Measurements from ENCODE around the gene GTPBP4. TPM values are rescaled to one million over a fixed set of nuclear protein-coding genes. Genes with fewer than 3 reads are reported as not detected.

Gene GTPBP4
- total and polyA plus RNA-seq, 9 of the 15 experiments (the other 6 are each of a cell fraction or from before 2014, with no cell fraction given): 79.0 to 155 (median 128) TPM

GRCh38 chr10:972763-973162 is 15.5 kb upstream of the GTPBP4 start:
- H4K20me1 ChIP-seq (replicated peaks; ENCODE audit: control insufficient read depth, insufficient read depth, low read length): no peaks in the 10 kb centered on the region; the same call in 1 of the 2 replicates
- CTCF ChIA-PET (ENCODE audit: low intra/inter-chr PET ratio): no interaction called here
- H3K9me1 ChIP-seq (ENCODE audit: control insufficient read depth, insufficient read depth, low read length): no peaks in the 10 kb centered on the region
- peaks cover 29 to 32% of the 10 kb centered on the region in 2 experiments for H3K27me3 ChIP-seq (ENCODE audit: control insufficient read depth in 2 of 2, insufficient read depth in 2 of 2, low read length in 2 of 2)
- DNase-seq (ENCODE audit: extremely low read depth in 1 of 4, low spot score in 3 of 4): no peak
- no peaks in the 10 kb centered on the region for H3K79me2 ChIP-seq (ENCODE audit: control insufficient read depth, insufficient read depth, low read length)
- no peak overlapping the region for H3K4me3 ChIP-seq
- intact Hi-C loops (cut with micrococcal nuclease) (no loop called here), in situ Hi-C loops (cut with MboI) (no loop called here)
- H3K9ac ChIP-seq (ENCODE audit: insufficient read depth in 1 of 2, low read depth in 2 of 2, low read length in 2 of 2): no peak overlapping the region
- WGBS (ENCODE audit: insufficient coverage, low coverage, missing lambda C conversion rate): 23% methylated on average over 7 of the region's 8 CpGs
- H3K4me2 ChIP-seq (ENCODE audit: insufficient read depth, low read length): no peak overlapping the region
- H2AFZ ChIP-seq (ENCODE audit: low read depth, low read length): no peak overlapping the region
- H3K9me3 ChIP-seq (replicated peaks; ENCODE audit: control insufficient read depth, insufficient read depth, low read depth, low read length): peaks cover 7% of the 10 kb centered on the region
- ATAC-seq: no peak
- 0 out of 5 replicates have a peak, but pooled peaks cover 0 to 3% of the 10 kb centered on the region in 2 experiments for H3K4me1 ChIP-seq (replicated peaks in 1 of 2; ENCODE audit: control insufficient read depth in 2 of 2, insufficient read depth in 2 of 2, low read length in 2 of 2)
- no peaks in the 10 kb centered on the region for H3K36me3 ChIP-seq (ENCODE audit: control insufficient read depth, insufficient read depth, low read length)
- FAIRE-seq: no peak
- no TSS peak for BruUV-seq (replicated peaks)
- TF ChIP-seq ZNF766 (CRISPR knock-in tag; conservative IDR thresholded peaks at IDR 0.05) (no peak), ZNF174 (CRISPR knock-in tag; IDR thresholded peaks at IDR 0.05) (no peak), KLF10 (CRISPR knock-in tag; IDR thresholded peaks at IDR 0.05) (no peak), SIN3A (IDR thresholded peaks at IDR 0.05; ENCODE audit: borderline replicate concordance in 2 of 2, control insufficient read depth in 1 of 2, low read depth in 2 of 2, low read length in 2 of 2) (no peak), MAZ (CRISPR knock-in tag; conservative IDR thresholded peaks at IDR 0.05 in 1 of 2, IDR thresholded peaks at IDR 0.05 in 1 of 2) (no peak), SRSF7 (optimal IDR thresholded peaks at IDR 0.05; ENCODE audit: low read depth, low read length) (no peak), NR4A1 (CRISPR knock-in tag; IDR thresholded peaks at IDR 0.05) (no peak), NR4A1 (tag; IDR thresholded peaks at IDR 0.05) (no peak), VEZF1 (CRISPR knock-in tag; IDR thresholded peaks at IDR 0.05) (no peak), MCM2 (IDR thresholded peaks at IDR 0.05; ENCODE audit: low read depth) (no peak), SIRT6 (IDR thresholded peaks at IDR 0.05; ENCODE audit: low read depth, low read length) (no peak), HINFP (tag; conservative IDR thresholded peaks at IDR 0.05; ENCODE audit: low read depth) (no peak)
- H3K27ac ChIP-seq (ENCODE audit: extremely low read depth, low read depth, low read length): no peak overlapping the region
- POLR2A ChIA-PET: interaction anchor here (0.6 to 1.6 kb wide), 5 partner anchors 10 to 18 kb away, joined by 3 to 4 read pairs (median 3); no protein-coding TSS in a partner anchor

All from K562 (cell line).